HG03108 (cell line): Measurements from ENCODE around the gene IGF1R.

ENCODE experiments used
- ATAC-seq: cut with Tn5 transposase; IDR thresholded peaks from one replicate; pipeline ENCODE4 v1.9.1; 2021; ENCODE audit warnings: moderate library complexity; ENCODE audit not compliant: unreplicated experiment

The IGF1R gene

DNA sequence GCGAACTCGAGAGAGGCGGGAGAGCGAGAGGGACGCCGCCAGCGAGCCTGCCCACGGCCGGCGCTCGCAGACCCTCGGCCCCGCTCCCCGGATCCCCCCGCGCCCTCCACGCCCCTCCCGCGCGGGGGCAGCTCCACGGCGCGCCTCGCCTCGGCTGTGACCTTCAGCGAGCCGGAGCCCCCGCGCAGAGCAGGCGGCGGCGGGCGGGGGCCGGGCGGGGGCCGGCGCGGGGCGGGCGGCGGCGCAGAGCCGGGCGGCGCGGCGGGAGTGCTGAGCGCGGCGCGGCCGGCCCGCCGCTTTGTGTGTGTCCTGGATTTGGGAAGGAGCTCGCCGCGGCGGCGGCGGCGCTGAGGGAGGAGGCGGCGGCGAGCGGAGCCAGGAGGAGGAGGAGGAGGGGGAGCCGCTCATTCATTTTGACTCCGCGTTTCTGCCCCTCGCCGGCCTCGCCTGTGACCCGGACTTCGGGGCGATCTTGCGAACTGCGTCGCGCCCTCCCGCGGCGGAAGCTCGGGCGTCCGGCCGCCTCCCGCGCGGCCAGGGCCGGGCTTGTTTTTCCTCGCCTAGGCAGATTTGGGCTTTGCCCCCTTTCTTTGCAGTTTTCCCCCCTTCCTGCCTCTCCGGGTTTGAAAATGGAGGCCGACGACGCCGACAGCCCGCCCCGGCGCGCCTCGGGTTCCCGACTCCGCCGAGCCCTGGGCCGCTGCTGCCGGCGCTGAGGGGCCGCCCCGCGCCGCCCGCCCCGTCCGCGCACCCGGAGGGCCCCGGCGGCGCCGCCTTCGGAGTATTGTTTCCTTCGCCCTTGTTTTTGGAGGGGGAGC lies 524 bp downstream of the IGF1R start:
- ATAC-seq: peak; percentile 24

DNA sequence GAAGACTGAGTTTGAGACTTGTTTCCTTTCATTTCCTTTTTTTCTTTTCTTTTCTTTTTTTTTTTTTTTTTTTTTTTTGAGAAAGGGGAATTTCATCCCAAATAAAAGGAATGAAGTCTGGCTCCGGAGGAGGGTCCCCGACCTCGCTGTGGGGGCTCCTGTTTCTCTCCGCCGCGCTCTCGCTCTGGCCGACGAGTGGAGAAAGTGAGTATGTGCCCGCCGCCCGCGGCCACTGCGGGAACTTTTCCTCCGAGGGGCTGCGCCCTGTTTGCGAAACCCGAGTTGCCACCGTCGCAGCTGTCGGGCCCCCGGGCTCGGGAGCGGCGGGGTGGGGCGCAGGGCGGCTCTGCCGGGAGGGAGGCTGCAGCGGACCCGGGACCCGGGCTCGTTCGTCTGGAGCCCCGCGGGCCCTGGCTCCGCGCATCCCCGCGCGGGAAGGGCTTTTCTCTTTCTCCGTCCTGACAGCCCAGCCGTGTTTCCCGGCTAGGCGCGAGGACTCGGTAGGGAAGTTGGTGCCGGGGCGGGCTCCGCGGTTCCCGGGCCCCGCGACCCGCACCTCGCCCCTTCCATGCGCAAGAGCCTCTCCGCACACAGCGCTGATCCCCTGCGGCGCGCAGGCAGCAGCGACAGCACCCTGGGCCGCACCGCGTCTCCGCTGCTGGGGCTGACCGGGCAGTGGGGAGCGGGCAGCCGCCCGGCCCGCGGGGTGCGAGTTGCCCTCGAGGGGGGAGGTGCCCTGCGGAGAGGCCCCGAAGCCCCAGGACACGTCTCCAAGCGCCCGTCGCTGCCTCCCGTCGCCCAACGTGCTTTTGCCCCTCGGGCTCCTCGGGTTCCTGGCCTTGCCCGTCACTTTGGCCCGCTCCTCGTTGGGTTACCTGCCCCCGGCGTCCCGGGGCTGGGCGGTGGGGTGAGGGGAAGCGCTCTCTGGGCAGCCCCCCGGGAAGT lies 1.4 kb downstream of the IGF1R start:
- ATAC-seq: no peak

GRCh38 chr15:98650417-98651035 lies 2.2 kb downstream of the IGF1R start:
- no peak for ATAC-seq

GRCh38 chr15:98651036-98651481 lies 2.7 kb downstream of the IGF1R start:
- ATAC-seq: no peak

- ATAC-seq: no peak
Observed at GRCh38 chr15:98651581-98652220, 3.4 kb downstream of the IGF1R start.

- ATAC-seq: no peak
Observed at GRCh38 chr15:98653686-98654085, 5.3 kb downstream of the IGF1R start.

DNA sequence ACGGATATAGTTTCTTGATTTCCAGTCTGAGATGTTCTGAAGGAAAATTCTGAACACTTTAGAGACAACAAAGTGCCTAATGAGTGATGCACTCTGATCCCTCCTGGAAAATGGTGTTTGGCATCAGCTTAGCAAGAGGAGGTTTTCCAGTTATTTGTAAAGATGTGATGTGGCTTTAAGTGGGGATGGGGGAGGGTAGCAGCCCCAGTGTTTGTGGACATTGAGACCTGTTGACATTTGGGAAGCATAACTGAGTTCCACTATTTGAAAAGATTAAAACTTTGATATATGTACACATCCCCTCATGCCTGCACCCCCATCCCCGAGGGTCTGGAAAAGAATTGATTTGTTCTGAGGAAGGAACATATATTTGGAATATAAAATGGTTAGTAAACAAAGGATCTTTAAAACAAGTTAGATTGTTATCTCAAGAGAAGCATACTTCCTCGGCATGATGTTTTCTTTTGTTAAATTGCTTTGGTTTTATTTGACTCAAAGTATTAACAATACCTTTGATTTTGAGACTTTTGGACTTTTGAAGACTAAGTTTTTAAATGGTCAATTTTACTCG lies 6.5 kb downstream of the IGF1R start:
- no peak for ATAC-seq

- no peak for ATAC-seq
Observed at GRCh38 chr15:98655732-98656131, 7.4 kb downstream of the IGF1R start.

- no peak for ATAC-seq
Observed at GRCh38 chr15:98657721-98658120, 9.4 kb downstream of the IGF1R start.

DNA sequence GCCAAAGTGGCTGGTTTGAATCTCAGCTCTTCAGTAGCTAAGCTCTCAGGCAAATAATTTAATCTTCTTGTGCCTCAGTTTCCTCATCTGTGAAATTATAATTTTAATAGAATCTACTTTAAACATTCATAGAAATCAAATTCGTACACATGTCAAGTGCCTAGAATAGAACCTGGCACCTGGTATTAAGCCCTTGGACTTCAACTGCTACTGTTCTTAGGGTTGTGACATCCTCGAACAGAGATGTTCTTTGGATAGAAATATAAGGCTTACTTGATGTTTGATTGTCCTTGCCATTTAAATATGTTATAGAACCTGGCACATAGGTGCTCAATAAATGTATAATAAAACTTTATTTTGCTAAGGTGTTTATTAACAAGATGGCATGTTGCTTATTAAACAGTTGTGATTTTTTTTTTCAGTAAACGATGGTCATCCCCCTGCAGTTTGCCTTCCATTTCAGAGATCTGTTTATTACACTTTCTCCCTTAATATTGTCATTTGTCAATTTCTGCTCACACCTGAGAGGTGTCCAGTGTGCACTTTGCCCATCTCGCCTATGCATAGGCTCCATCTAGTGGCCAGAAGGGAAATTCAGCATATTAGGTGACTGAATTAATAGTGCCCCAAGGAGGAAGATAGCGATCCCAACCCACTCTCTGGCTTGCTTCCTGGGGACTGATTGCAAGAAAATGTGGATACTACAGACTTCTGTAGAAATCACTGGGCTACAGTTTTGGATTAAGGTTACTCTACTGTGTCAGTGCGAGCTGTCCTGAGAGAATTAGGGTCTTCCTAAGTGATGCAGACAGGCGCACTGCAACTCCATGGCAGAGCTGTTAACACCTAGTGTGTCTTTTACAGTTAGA lies 10.7 kb downstream of the IGF1R start:
- peak; percentile 86 for ATAC-seq

GRCh38 chr15:98660055-98660454 lies 11.7 kb downstream of the IGF1R start:
- ATAC-seq: no peak

DNA sequence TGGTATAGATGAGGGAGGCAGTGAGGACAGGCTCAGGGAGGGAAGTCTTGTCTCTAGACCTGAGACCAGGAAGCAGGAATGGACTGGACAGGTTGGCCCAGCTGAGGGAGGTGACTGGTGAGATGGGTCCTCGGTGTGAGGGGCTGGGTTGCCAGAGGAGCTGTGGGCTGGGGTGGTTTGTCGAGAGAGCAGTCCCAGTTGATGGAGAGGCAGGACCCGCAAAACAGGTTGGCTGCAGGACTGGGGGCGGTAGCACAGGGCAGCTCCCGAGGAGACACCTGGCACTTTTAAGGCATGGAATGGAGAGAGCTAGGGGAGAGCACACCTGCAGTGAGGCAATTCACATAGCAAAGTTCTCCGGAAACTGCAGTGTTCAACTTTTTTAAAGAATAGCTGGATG lies 14.7 kb downstream of the IGF1R start:
- no peak for ATAC-seq

GRCh38 chr15:98663606-98664005 lies 15.3 kb downstream of the IGF1R start:
- no peak for ATAC-seq

DNA sequence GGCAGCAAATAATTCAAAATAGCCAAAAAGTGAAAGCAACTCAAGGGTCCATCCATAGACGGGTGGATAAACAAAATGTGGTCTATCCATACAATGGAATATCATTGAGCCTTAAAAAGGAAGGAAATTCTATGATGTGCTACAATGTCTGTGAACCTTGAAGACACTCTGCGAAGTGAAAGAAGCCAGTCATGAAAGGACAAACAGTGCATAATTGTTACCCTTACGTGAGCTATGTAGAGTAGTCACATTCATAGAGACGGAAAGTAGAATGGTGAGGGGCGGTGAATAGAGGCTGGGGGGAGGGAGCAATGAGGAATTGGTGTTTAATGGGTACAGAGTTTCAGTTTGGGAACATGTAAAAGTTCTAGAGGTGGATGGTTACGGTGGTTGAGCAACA lies 18.1 kb downstream of the IGF1R start:
- no peak for ATAC-seq

- no peak for ATAC-seq
Observed at GRCh38 chr15:98666841-98667240, 18.5 kb downstream of the IGF1R start.

DNA sequence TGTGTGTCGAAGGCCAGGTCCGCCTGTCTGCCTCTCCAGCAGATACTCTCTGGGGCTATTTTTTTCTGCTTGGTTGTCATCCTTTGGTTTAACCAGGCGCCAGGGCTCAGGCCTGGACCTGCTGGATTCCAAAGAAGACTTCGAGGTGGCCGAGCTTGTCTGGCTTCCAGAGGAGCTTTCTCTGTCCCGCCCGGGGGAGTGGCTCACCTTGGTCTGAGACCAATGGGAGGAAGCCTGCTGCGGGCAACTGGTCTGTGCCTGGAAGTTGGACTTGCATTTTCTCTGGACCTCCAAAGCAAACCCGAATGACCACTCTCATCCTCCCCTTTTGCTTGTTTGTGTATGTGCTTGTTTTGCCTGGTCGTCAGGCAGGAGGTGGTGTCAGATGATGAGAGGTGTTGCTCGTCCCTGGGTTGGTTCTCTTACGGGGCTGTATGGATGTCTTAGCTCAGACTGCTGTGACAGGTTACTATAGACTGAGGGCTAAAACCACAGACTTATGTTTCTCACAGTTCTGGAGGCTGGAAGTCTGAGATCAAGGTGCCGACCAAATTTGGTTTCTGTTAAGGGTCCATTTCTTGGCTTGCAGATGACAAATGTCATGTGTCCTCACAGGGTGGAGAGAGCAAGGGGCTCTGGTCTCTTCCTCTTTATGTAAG lies 19.3 kb downstream of the IGF1R start:
- ATAC-seq: no peak

GRCh38 chr15:98668566-98669308 lies 20.4 kb downstream of the IGF1R start:
- no peak for ATAC-seq

GRCh38 chr15:98669638-98670037 lies 21.3 kb downstream of the IGF1R start:
- ATAC-seq: no peak
